Nephron (organoid): ENCODE measurements around the gene UPP1.

Experiments used
- H3K27ac Mint-ChIP-seq, 3 experiments: 2 replicates each; pipeline ENCODE4 v1.8.0; 2020; ENCODE audit warnings: mixed read lengths in 3 of 3, mild to moderate bottlenecking in 2 of 3, moderate library complexity in 1 of 3
- H3K27me3 Mint-ChIP-seq: 2 replicates; pipeline ENCODE4 v1.8.0; 2021; ENCODE audit warnings: low read depth, mild to moderate bottlenecking, moderate library complexity, mixed read lengths
- H3K36me3 Mint-ChIP-seq: 2 replicates; pipeline ENCODE4 v1.8.0; 2020; ENCODE audit warnings: low read depth, mixed read lengths
- H3K4me1 Mint-ChIP-seq: 2 replicates; pipeline ENCODE4 v1.8.0; 2020; ENCODE audit warnings: mixed read lengths
- H3K4me3 Mint-ChIP-seq, 3 experiments: 2 replicates each; pipeline ENCODE4 v1.8.0; 2020; ENCODE audit warnings: mild to moderate bottlenecking in 3 of 3, mixed read lengths in 3 of 3, moderate library complexity in 2 of 3
- H3K9me3 Mint-ChIP-seq: 2 replicates; pipeline ENCODE4 v1.8.0; 2020; ENCODE audit warnings: mixed read lengths
- CTCF ChIP-seq, 3 experiments: fragments of 200-600 bp; sonication (generic); IDR thresholded peaks; one replicate each; pipeline ENCODE4 v1.5.0; 2021; ENCODE audit warnings: antibody characterized with exemption in 3 of 3; ENCODE audit not compliant: unreplicated experiment in 3 of 3

Gene UPP1

DNA sequence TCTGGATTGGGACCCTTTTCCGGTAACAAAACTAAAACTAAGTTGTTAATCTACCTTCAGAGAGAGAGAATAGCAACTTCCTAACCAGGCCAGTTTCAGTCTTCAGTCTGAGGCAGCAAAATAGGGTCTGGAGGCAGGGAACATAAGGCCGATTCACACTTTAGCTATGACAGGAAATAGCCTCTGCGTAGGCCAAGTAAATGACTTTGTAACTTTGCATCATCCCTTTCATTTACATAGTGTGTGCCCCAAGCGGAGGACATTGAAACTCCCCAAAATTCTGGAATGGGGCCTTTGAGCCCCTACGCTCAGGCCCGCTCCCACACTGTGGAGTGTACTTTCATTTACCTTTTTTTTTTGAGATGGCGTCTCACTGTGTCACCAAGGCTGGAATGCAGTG lies 1.7 kb upstream of the UPP1 start:
- H3K27ac Mint-ChIP-seq, result no peak overlapping the region
- H3K4me3 Mint-ChIP-seq, result peak overlapping the region in 2 of 3 experiments; percentile 9 to 21
- H3K4me1 Mint-ChIP-seq, result peaks cover 19% of the 10 kb centered on the region
- TF ChIP-seq CTCF (IDR thresholded peaks at IDR 0.05; ENCODE audit: unreplicated experiment in 3 of 3), result no peak
- H3K9me3 Mint-ChIP-seq, result no peaks in the 10 kb centered on the region
- H3K36me3 Mint-ChIP-seq, result peaks cover 5% of the 10 kb centered on the region
- peaks cover 61% of the 10 kb centered on the region for H3K27me3 Mint-ChIP-seq

GRCh38 chr7:48088559-48089045 lies 463 bp upstream of the UPP1 start:
- no peaks in the 10 kb centered on the region for H3K9me3 Mint-ChIP-seq
- peaks cover 59% of the 10 kb centered on the region for H3K27me3 Mint-ChIP-seq
- H3K27ac Mint-ChIP-seq, result peak overlapping the region; percentile 56 to 94 (median 59)
- peaks cover 19% of the 10 kb centered on the region for H3K4me1 Mint-ChIP-seq
- TF ChIP-seq CTCF (IDR thresholded peaks at IDR 0.05; ENCODE audit: unreplicated experiment in 3 of 3), result no peak
- H3K36me3 Mint-ChIP-seq, result peaks cover 12% of the 10 kb centered on the region
- peak overlapping the region; percentile 88 to 94 (median 89) for H3K4me3 Mint-ChIP-seq

- H3K36me3 Mint-ChIP-seq, result peaks cover 17% of the 10 kb centered on the region
- H3K27ac Mint-ChIP-seq, result peak overlapping the region in 1 of 3 experiments; percentile 44
- peaks cover 57% of the 10 kb centered on the region for H3K27me3 Mint-ChIP-seq
- H3K9me3 Mint-ChIP-seq, result no peaks in the 10 kb centered on the region
- peak overlapping the region; percentile 84 to 94 (median 89) for H3K4me3 Mint-ChIP-seq
- H3K4me1 Mint-ChIP-seq, result peaks cover 14% of the 10 kb centered on the region
- TF ChIP-seq CTCF (IDR thresholded peaks at IDR 0.05; ENCODE audit: unreplicated experiment in 3 of 3), result no peak
Observed at GRCh38 chr7:48090095-48090805, 1.2 kb downstream of the UPP1 start.

GRCh38 chr7:48091506-48092433 lies 2.7 kb downstream of the UPP1 start:
- no peak for TF ChIP-seq CTCF (IDR thresholded peaks at IDR 0.05; ENCODE audit: unreplicated experiment in 3 of 3)

GRCh38 chr7:48094861-48095293 lies 5.8 kb downstream of the UPP1 start:
- TF ChIP-seq CTCF (IDR thresholded peaks at IDR 0.05; ENCODE audit: unreplicated experiment in 3 of 3), result no peak
- Mint-ChIP-seq H3K27me3 (peaks cover 37% of the 10 kb centered on the region), H3K27ac (no peak overlapping the region), H3K4me3 (no peak overlapping the region), H3K36me3 (peaks cover 17% of the 10 kb centered on the region), H3K9me3 (no peaks in the 10 kb centered on the region), H3K4me1 (peaks cover 15% of the 10 kb centered on the region)

More at GRCh38 chr7:48091506-48092433, 2.7 kb downstream of the UPP1 start:
- Mint-ChIP-seq H3K36me3 (peaks cover 17% of the 10 kb centered on the region), H3K27me3 (peaks cover 49% of the 10 kb centered on the region), H3K4me1 (peaks cover 15% of the 10 kb centered on the region), H3K27ac (no peak overlapping the region), H3K4me3 (peak overlapping the region; percentile 8 to 32 (median 32)), H3K9me3 (no peaks in the 10 kb centered on the region)
